MCF 10A (cell line): ENCODE results near the gene CD300H. TPM values are rescaled to one million over a fixed set of nuclear protein-coding genes. Genes with fewer than 3 reads are reported as not detected.

Source experiments
- total RNA-seq: library from RNA; stranded (reverse); gene quantifications from 2 replicates; pipeline ENCODE4 v1.2.3, GENCODE V29; 2022

CD300H gene
- total RNA-seq, 1 experiment from 2014 or later = not detected

Other genes with a start within 250 kb of the CD300H start
- not detected in 2 replicates for gene KIF19, start 241.3 kb downstream of the CD300H start, total RNA-seq
- gene BTBD17, start 205.6 kb downstream of the CD300H start, total RNA-seq = not detected in 2 replicates
- not detected in 2 replicates for gene GPR142, start 200.0 kb downstream of the CD300H start, total RNA-seq
- 17.7 and 20.6 TPM in 2 replicates for gene GPRC5C, start 135.4 kb downstream of the CD300H start, total RNA-seq
- not detected in 2 replicates for gene CD300A, start 100.9 kb downstream of the CD300H start, total RNA-seq
- gene CD300LB, start 36.0 kb downstream of the CD300H start, total RNA-seq = not detected in 2 replicates
- not detected in 2 replicates for gene CD300C, start 21.4 kb downstream of the CD300H start, total RNA-seq
- not detected in 2 replicates for gene CD300LD, start 24.8 kb upstream of the CD300H start, total RNA-seq
- gene CD300E, start 56.2 kb upstream of the CD300H start, total RNA-seq = not detected in 2 replicates
- not detected in 2 replicates for gene CD300LF, start 145.4 kb upstream of the CD300H start, total RNA-seq
- gene RAB37, start 169.7 kb upstream of the CD300H start, total RNA-seq = not detected in 2 replicates
- gene NHERF1, start 181.1 kb upstream of the CD300H start, total RNA-seq = 23.9 and 25.3 TPM in 2 replicates
- 58.1 and 64.8 TPM in 2 replicates for gene NAT9, start 208.8 kb upstream of the CD300H start, total RNA-seq